Measurements from ENCODE around the gene KY. TPM values are rescaled to one million over a fixed set of nuclear protein-coding genes. Genes with fewer than 3 reads are reported as not detected.

Gene KY
- total RNA-seq, 1 donor from 2014 or later, result 1.6 TPM

- no peak for DNase-seq (ENCODE audit: low read depth)
Measured at GRCh38 chr3:134559591-134559990, 91.2 kb downstream of the KY start.

Other genes starting within 250 kb of the KY start
- 177 and 210 TPM in 2 replicates for gene ANAPC13, start 165.0 kb downstream of the KY start, total RNA-seq
- gene CEP63, start 165.0 kb downstream of the KY start, total RNA-seq, result 17.6 and 22.5 TPM in 2 replicates
- 0.36 and 0.86 TPM in 2 replicates for gene EPHB1, start 144.2 kb upstream of the KY start, total RNA-seq

Data from myocyte (in vitro differentiated cells).